Loucy (cell line): ENCODE results near the gene RGSL1.

Experiments used
- H2AFZ ChIP-seq: fragments of 200-600 bp; sonication (generic); 2 replicates; pipeline ENCODE4 v1.6.0; 2016; ENCODE audit warnings: antibody characterized with exemption, mild to moderate bottlenecking, low read length, moderate library complexity
- H3F3A ChIP-seq: fragments of 200-600 bp; 2 replicates; pipeline ENCODE4 v1.6.0; 2016; ENCODE audit warnings: antibody characterized with exemption, low read depth, mild to moderate bottlenecking
- H3K27me3 ChIP-seq: fragments of 200-600 bp; sonication (generic); 2 replicates; pipeline ENCODE4 v1.6.1; 2014; ENCODE audit warnings: low read length, mild to moderate bottlenecking; ENCODE audit not compliant: insufficient read depth, poor library complexity, severe bottlenecking
- H3K36me3 ChIP-seq: fragments of 200-600 bp; sonication (generic); 2 replicates; pipeline ENCODE4 v1.6.1; 2016; ENCODE audit warnings: low read length; ENCODE audit not compliant: insufficient read depth
- H3K4me1 ChIP-seq: fragments of 200-600 bp; sonication (generic); 2 replicates; pipeline ENCODE4 v1.5.1; 2014; ENCODE audit warnings: low read length, mild to moderate bottlenecking; ENCODE audit not compliant: insufficient read depth, poor library complexity, severe bottlenecking
- H3K4me2 ChIP-seq: fragments of 200-600 bp; sonication (generic); 2 replicates; pipeline ENCODE4 v1.6.0; 2014; ENCODE audit warnings: antibody characterized with exemption, low read length, low read depth, mild to moderate bottlenecking; ENCODE audit not compliant: poor library complexity, severe bottlenecking
- H3K4me3 ChIP-seq: fragments of 200-600 bp; sonication (generic); 2 replicates; pipeline ENCODE4 v1.5.1; 2014; ENCODE audit warnings: low read length, mild to moderate bottlenecking, mixed read lengths; ENCODE audit not compliant: poor library complexity, severe bottlenecking
- H3K79me2 ChIP-seq: fragments of 200-600 bp; sonication (generic); 2 replicates; pipeline ENCODE4 v1.6.1; 2014; ENCODE audit warnings: low read length; ENCODE audit not compliant: insufficient read depth
- H3K9ac ChIP-seq: fragments of 200-600 bp; sonication (generic); 2 replicates; pipeline ENCODE4 v1.6.0; 2014; ENCODE audit warnings: mild to moderate bottlenecking, low read depth, low read length, moderate library complexity; ENCODE audit not compliant: poor library complexity, severe bottlenecking
- H3K9me2 ChIP-seq: fragments of 200-600 bp; sonication (generic); replicated peaks from 2 replicates; pipeline ENCODE4 v1.6.1; 2016; ENCODE audit warnings: low read depth, low read length, mixed read lengths
- H3K9me3 ChIP-seq: fragments of 200-600 bp; sonication (generic); 2 replicates; pipeline ENCODE4 v1.6.1; 2014; ENCODE audit warnings: mild to moderate bottlenecking, antibody characterized with exemption, low read length, low read depth; ENCODE audit not compliant: insufficient read depth
- H4K20me1 ChIP-seq: fragments of 200-600 bp; sonication (generic); 2 replicates; pipeline ENCODE4 v1.6.0; 2014; ENCODE audit warnings: antibody characterized with exemption, low read length, mild to moderate bottlenecking; ENCODE audit not compliant: insufficient read depth, poor library complexity, severe bottlenecking
- CTCF ChIP-seq: fragments of 200-600 bp; sonication (generic); conservative IDR thresholded peaks from 2 replicates; pipeline ENCODE4 v1.5.1; 2014; ENCODE audit warnings: mild to moderate bottlenecking, antibody characterized with exemption, low read length
- EZH2phosphoT487 ChIP-seq: fragments of 200-600 bp; IDR thresholded peaks from 2 replicates; pipeline ENCODE4 v1.6.1; 2018; ENCODE audit warnings: antibody characterized with exemption, mild to moderate bottlenecking, moderate library complexity, borderline replicate concordance

Gene RGSL1

GRCh38 chr1:182408435-182409075 lies 41.4 kb upstream of the RGSL1 start:
- no peaks in the 10 kb centered on the region for H3K4me1 ChIP-seq
- H3K4me3 ChIP-seq = no peak overlapping the region
- H2AFZ ChIP-seq = no peak overlapping the region
- no peaks in the 10 kb centered on the region for H3K9me2 ChIP-seq
- no peaks in the 10 kb centered on the region for H3K36me3 ChIP-seq
- no peaks in the 10 kb centered on the region for H3K79me2 ChIP-seq
- no peaks in the 10 kb centered on the region for H3F3A ChIP-seq
- H3K9me3 ChIP-seq = no peaks in the 10 kb centered on the region
- no peak overlapping the region for H3K4me2 ChIP-seq
- H3K27me3 ChIP-seq = no peaks in the 10 kb centered on the region
- no peak for TF ChIP-seq EZH2phosphoT487
- no peak overlapping the region for H3K9ac ChIP-seq
- H4K20me1 ChIP-seq = no peaks in the 10 kb centered on the region

DNA sequence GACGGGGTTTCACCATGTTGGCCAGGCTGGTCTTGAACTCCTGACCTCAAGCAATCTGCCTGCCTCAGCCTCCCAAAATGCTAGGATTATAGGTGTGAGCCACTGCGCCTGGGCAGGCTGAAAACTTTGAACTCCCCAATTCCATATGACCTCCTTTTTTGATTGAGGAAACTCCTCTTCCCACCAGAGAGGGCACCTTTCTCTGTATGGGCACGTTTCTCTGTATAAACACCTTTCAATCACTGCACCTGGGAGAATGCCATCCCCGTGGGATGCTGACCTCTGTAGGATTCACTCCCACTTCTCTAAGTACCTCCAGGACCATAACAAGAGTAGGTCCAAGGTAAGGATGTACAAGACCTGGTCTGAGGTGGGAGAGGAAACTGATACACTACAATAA lies 39.8 kb upstream of the RGSL1 start:
- H3K9ac ChIP-seq = no peak overlapping the region
- no peak overlapping the region for H3K4me3 ChIP-seq
- H3F3A ChIP-seq = no peaks in the 10 kb centered on the region
- H3K9me2 ChIP-seq = no peaks in the 10 kb centered on the region
- TF ChIP-seq EZH2phosphoT487 = no peak
- 0 out of 2 replicates have a peak, but pooled peaks have one; percentile 8 for TF ChIP-seq CTCF
- no peaks in the 10 kb centered on the region for H4K20me1 ChIP-seq
- no peaks in the 10 kb centered on the region for H3K4me1 ChIP-seq
- no peaks in the 10 kb centered on the region for H3K27me3 ChIP-seq
- no peak overlapping the region for H2AFZ ChIP-seq
- no peak overlapping the region for H3K4me2 ChIP-seq
- no peaks in the 10 kb centered on the region for H3K9me3 ChIP-seq
- no peaks in the 10 kb centered on the region for H3K36me3 ChIP-seq
- no peaks in the 10 kb centered on the region for H3K79me2 ChIP-seq

GRCh38 chr1:182410620-182411273 lies 39.2 kb upstream of the RGSL1 start:
- H3K4me1 ChIP-seq = no peaks in the 10 kb centered on the region
- H3K4me2 ChIP-seq = no peak overlapping the region

More at GRCh38 chr1:182410620-182411273, 39.2 kb upstream of the RGSL1 start:
- Histone ChIP-seq H2AFZ (no peak overlapping the region), H3K9ac (no peak overlapping the region), H4K20me1 (no peaks in the 10 kb centered on the region), H3F3A (no peaks in the 10 kb centered on the region), H3K9me2 (no peaks in the 10 kb centered on the region), H3K36me3 (no peaks in the 10 kb centered on the region), H3K27me3 (no peaks in the 10 kb centered on the region), H3K4me3 (no peak overlapping the region), H3K9me3 (no peaks in the 10 kb centered on the region), H3K79me2 (no peaks in the 10 kb centered on the region)
- TF ChIP-seq CTCF (no peak), EZH2phosphoT487 (no peak)
